ENCODE measurements around the gene HEATR5B.
"Not testable (repeated sequence)": the region's sequence is repeated elsewhere in the genome, so short reads cannot be mapped to it uniquely, and the experiment has no call there.

Gene HEATR5B

DNA sequence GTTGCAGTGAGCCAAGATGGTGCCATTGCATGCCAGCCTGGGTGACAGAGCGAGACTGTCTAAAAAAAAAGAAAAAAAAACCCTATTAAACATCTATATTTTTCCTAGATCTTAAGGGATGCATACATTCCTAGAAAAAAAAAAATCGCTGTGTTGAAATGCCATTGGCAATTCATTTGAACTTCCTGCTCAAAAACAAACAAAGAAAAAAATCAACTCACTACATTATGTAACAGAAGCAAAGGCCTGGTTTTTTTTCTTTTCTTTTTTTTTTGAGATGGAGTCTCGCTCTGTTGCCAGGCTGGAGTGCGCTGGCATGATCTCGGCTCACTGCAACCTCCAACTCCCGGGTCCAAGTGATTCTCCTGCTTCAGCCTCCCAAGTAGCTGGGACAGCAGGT is 96.2 kb downstream of the HEATR5B start:
- Histone ChIP-seq H3K27ac (ENCODE audit: low read length) (no peak overlapping the region), H3K36me3 (ENCODE audit: control insufficient read depth, insufficient read depth, low read length) (no peaks in the 10 kb centered on the region)
- no CpG with 5 or more reads among the region's 6 CpGs for WGBS (ENCODE audit: insufficient coverage, insufficient read length)

DNA sequence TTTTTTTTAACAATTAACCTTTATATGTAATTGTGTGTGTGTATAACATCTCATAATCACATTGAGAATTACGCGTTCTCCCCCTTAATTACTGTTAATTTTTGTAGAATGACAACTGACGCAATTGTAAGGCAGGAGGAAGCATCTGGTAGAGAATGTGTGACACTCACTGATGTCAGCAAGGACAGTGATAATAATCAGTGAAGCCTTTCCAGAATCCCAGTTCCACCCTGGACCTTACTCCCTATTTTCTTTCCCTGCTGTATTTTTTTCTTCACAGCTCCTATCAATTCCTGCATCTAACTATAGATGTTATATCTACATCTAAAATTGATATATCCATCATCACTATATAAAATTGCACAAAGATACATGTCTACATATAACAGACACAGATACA is 101.7 kb downstream of the HEATR5B start:
- no CpG with 5 or more reads among the region's 3 CpGs for WGBS (ENCODE audit: insufficient coverage, insufficient read length)
- Histone ChIP-seq H3K27ac (ENCODE audit: low read length) (no peak overlapping the region), H3K4me3 (ENCODE audit: low read length) (no peak overlapping the region), H3K9me3 (ENCODE audit: control insufficient read depth, insufficient read depth, low read length) (no peaks in the 10 kb centered on the region), H3K27me3 (ENCODE audit: control insufficient read depth, insufficient read depth, low read length) (no peaks in the 10 kb centered on the region), H3K4me1 (ENCODE audit: control insufficient read depth, insufficient read depth, low read length) (no peaks in the 10 kb centered on the region), H3K36me3 (ENCODE audit: control insufficient read depth, insufficient read depth, low read length) (no peaks in the 10 kb centered on the region)
- DNase-seq (ENCODE audit: low read depth, low spot score): no peak

More for the DNA sequence above, 96.2 kb downstream of the HEATR5B start:
- H3K9me3 ChIP-seq (ENCODE audit: control insufficient read depth, insufficient read depth, low read length): no peaks in the 10 kb centered on the region
- no peaks in the 10 kb centered on the region for H3K4me1 ChIP-seq (ENCODE audit: control insufficient read depth, insufficient read depth, low read length)
- no peak for DNase-seq (ENCODE audit: low read depth, low spot score)
- no peak overlapping the region for H3K4me3 ChIP-seq (ENCODE audit: low read length)
- no peaks in the 10 kb centered on the region for H3K27me3 ChIP-seq (ENCODE audit: control insufficient read depth, insufficient read depth, low read length)

DNA sequence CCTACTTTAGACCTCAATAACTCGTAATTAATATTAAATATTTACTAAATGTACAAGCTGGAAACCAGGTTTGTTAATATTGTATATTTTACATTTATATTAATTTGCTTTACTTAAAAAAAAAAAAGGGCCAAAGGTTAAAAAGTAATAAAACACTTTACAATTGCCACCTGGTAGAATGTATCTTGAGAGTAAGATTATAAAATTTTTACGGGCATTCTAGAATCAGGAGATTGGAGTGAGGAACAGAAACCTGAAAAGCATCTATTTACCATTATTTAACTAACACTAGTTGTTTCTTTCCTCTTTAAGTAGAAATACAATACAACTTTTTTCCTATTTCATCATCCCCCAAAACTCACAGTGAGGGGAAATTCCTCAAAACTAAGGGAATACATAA is 102.3 kb downstream of the HEATR5B start:
- Histone ChIP-seq H3K36me3 (ENCODE audit: control insufficient read depth, insufficient read depth, low read length) (no peaks in the 10 kb centered on the region), H3K4me1 (ENCODE audit: control insufficient read depth, insufficient read depth, low read length) (no peaks in the 10 kb centered on the region), H3K9me3 (ENCODE audit: control insufficient read depth, insufficient read depth, low read length) (no peaks in the 10 kb centered on the region), H3K27ac (ENCODE audit: low read length) (no peak overlapping the region), H3K4me3 (ENCODE audit: low read length) (no peak overlapping the region), H3K27me3 (ENCODE audit: control insufficient read depth, insufficient read depth, low read length) (no peaks in the 10 kb centered on the region)
- no peak for DNase-seq (ENCODE audit: low read depth, low spot score)
- no CpG with 5 or more reads among the region's 2 CpGs for WGBS (ENCODE audit: insufficient coverage, insufficient read length)

DNA sequence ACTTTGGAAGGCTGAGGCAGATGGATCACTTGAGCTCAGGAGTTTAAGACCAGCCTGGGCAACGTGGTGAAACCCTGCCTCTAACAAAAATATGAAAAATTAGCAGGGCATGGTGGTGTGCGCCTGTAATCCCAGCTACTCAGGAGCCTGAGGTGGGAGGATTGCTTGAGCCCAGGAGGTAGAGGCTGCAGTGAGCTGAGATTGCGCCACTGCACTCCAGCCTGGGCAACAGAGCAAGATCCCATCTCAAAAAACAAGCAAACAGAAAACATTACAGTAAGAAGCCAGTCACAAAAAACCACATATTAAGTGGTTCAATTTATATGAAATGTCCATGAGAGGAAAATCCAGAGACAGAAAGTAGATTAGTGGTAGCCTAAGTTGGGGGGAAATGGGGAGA is 105.2 kb downstream of the HEATR5B start:
- not testable (repeated sequence) for H3K27ac ChIP-seq (ENCODE audit: low read length); H3K36me3 ChIP-seq (ENCODE audit: control insufficient read depth, insufficient read depth, low read length); H3K4me1 ChIP-seq (ENCODE audit: control insufficient read depth, insufficient read depth, low read length); H3K4me3 ChIP-seq (ENCODE audit: low read length); DNase-seq (ENCODE audit: low read depth, low spot score); H3K9me3 ChIP-seq (ENCODE audit: control insufficient read depth, insufficient read depth, low read length); H3K27me3 ChIP-seq (ENCODE audit: control insufficient read depth, insufficient read depth, low read length)
- no CpG with 5 or more reads among the region's 3 CpGs for WGBS (ENCODE audit: insufficient coverage, insufficient read length)

DNA sequence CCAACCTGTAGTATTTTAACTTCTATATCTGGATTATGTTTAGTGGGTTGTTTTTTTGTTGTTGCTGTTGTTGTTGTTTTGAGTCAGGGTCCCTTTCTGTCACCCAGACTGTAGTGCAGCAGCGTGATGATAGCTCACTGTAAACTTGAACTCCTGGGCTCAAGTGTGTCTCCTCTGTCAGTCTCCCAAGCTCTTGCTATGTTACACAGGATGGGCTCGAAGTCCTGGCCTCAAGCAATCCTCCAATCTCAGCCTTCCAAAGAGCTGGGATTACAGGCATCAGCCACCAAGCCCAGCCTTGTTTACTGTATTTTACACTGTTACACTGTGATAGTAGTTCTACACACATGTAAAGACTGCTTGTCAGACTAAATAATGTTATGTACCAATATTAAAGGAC is 108.1 kb downstream of the HEATR5B start:
- H3K4me1 ChIP-seq (ENCODE audit: control insufficient read depth, insufficient read depth, low read length): no peaks in the 10 kb centered on the region
- WGBS (ENCODE audit: insufficient coverage, insufficient read length): no CpG with 5 or more reads among the region's 2 CpGs
- H3K36me3 ChIP-seq (ENCODE audit: control insufficient read depth, insufficient read depth, low read length): no peaks in the 10 kb centered on the region
- H3K4me3 ChIP-seq (ENCODE audit: low read length): no peak overlapping the region
- no peak for DNase-seq (ENCODE audit: low read depth, low spot score)
- H3K9me3 ChIP-seq (ENCODE audit: control insufficient read depth, insufficient read depth, low read length): no peaks in the 10 kb centered on the region
- no peaks in the 10 kb centered on the region for H3K27me3 ChIP-seq (ENCODE audit: control insufficient read depth, insufficient read depth, low read length)
- no peak overlapping the region for H3K27ac ChIP-seq (ENCODE audit: low read length)

DNA sequence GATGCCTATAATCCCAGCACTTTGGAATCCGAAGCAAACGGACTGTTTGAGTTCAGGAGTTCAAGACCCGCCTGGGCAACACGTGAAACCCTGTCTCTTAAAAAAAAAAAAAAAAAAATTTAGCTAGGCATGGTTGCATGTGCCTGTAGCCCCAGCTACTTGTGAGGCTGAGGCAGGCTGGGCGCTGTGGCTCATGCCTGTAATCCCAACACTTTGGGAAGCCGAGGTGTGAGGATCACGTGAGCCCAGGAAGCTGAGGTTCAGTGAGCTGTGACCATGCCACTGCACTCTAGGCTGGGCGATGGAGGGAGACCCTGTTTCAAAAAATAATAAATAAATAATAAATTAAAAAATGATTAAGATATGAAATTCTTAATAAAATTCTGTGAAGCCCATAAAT is 108.9 kb downstream of the HEATR5B start:
- Histone ChIP-seq H3K27me3 (ENCODE audit: control insufficient read depth, insufficient read depth, low read length) (no peaks in the 10 kb centered on the region), H3K27ac (ENCODE audit: low read length) (no peak overlapping the region), H3K36me3 (ENCODE audit: control insufficient read depth, insufficient read depth, low read length) (no peaks in the 10 kb centered on the region), H3K9me3 (ENCODE audit: control insufficient read depth, insufficient read depth, low read length) (no peaks in the 10 kb centered on the region), H3K4me1 (ENCODE audit: control insufficient read depth, insufficient read depth, low read length) (no peaks in the 10 kb centered on the region), H3K4me3 (ENCODE audit: low read length) (no peak overlapping the region)
- no peak for DNase-seq (ENCODE audit: low read depth, low spot score)
- WGBS (ENCODE audit: insufficient coverage, insufficient read length): no CpG with 5 or more reads among the region's 8 CpGs

DNA sequence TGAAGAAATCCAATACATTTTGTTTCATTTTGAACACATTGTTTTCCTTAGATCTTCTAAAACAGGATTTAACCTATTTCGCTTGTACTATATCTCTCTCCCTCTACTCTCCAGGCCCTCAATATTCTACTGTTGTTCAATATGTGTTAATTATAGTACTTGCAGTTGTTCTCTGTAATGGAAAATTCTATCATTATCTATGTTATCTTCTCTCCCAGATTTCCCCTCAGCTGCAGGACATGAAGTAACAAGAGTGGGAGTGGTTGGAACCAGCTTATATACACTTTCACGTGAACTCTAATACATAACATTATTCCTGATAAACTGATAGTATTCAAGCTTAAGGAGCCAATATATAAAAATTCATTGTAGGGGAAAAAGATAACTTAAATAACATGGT is 110.9 kb downstream of the HEATR5B start:
- H3K4me1 ChIP-seq (ENCODE audit: control insufficient read depth, insufficient read depth, low read length): no peaks in the 10 kb centered on the region
- no peak overlapping the region for H3K4me3 ChIP-seq (ENCODE audit: low read length)
- no peaks in the 10 kb centered on the region for H3K9me3 ChIP-seq (ENCODE audit: control insufficient read depth, insufficient read depth, low read length)
- H3K27ac ChIP-seq (ENCODE audit: low read length): no peak overlapping the region
- H3K27me3 ChIP-seq (ENCODE audit: control insufficient read depth, insufficient read depth, low read length): no peaks in the 10 kb centered on the region
- DNase-seq (ENCODE audit: low read depth, low spot score): no peak
- no peaks in the 10 kb centered on the region for H3K36me3 ChIP-seq (ENCODE audit: control insufficient read depth, insufficient read depth, low read length)
- WGBS (ENCODE audit: insufficient coverage, insufficient read length): no CpG with 5 or more reads among the region's 2 CpGs

DNA sequence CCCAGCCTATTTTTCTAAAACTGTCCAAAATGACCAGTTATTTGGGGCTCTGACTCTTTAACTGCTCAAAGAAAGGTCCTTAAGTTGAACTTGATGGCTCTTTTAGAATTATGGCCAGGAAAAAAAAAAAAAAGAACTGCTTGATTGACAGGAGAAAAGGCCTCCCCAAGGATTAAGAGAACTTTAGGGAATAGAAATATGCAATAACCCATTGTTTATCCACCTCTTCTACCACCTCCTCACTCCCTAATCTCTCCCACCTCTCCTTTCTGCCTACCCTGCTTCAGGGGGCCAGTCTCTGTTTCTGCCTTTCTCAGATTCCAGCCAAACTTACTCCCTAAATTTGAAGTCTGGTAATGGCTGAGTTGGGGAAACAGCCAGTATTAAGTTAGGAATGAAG is 112.2 kb downstream of the HEATR5B start:
- no peak overlapping the region for H3K27ac ChIP-seq (ENCODE audit: low read length)
- H3K4me3 ChIP-seq (ENCODE audit: low read length): no peak overlapping the region
- H3K4me1 ChIP-seq (ENCODE audit: control insufficient read depth, insufficient read depth, low read length): no peaks in the 10 kb centered on the region
- DNase-seq (ENCODE audit: low read depth, low spot score): no peak
- H3K9me3 ChIP-seq (ENCODE audit: control insufficient read depth, insufficient read depth, low read length): no peaks in the 10 kb centered on the region
- H3K36me3 ChIP-seq (ENCODE audit: control insufficient read depth, insufficient read depth, low read length): no peaks in the 10 kb centered on the region
- H3K27me3 ChIP-seq (ENCODE audit: control insufficient read depth, insufficient read depth, low read length): no peaks in the 10 kb centered on the region

DNA sequence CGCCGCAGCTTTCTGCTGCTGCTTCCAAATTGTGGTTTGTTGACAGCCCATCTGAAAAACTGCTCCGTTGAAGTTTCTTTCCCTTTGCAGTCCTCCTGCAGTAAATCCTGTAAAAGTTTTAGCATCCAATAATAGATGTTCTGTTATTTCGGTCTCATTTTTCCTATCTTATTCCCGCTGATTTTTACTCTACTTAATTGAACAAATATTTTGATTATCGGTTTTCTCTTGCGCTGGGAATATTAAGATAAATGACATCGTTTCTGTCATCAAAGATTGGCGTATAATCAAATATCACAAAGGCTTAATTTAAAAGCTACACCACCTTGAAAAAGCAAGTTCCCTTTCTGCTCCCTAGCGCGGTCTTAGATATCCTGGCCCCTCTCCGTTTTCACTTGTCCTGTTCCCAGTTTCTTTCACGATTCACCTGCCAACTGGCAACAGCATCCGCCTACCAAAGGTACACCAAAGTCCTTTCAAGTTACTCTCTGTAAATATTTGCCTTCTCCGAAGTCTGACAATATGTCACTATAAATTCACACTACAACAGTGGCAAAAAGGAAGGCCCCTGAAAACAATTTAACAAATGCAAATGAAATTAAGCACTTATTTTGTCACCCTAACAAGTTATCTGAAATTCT is 116.8 kb downstream of the HEATR5B start:
- no peaks in the 10 kb centered on the region for H3K4me1 ChIP-seq (ENCODE audit: control insufficient read depth, insufficient read depth, low read length)
- H3K27ac ChIP-seq (ENCODE audit: low read length): no peak overlapping the region
- H3K27me3 ChIP-seq (ENCODE audit: control insufficient read depth, insufficient read depth, low read length): no peaks in the 10 kb centered on the region
- no peak for DNase-seq (ENCODE audit: low read depth, low spot score)
- no CpG with 5 or more reads among the region's 15 CpGs for WGBS (ENCODE audit: insufficient coverage, insufficient read length)
- H3K9me3 ChIP-seq (ENCODE audit: control insufficient read depth, insufficient read depth, low read length): no peaks in the 10 kb centered on the region
- no peaks in the 10 kb centered on the region for H3K36me3 ChIP-seq (ENCODE audit: control insufficient read depth, insufficient read depth, low read length)
- peak overlapping the region; percentile 60; the same call in 1 of the 2 replicates for H3K4me3 ChIP-seq (ENCODE audit: low read length)

DNA sequence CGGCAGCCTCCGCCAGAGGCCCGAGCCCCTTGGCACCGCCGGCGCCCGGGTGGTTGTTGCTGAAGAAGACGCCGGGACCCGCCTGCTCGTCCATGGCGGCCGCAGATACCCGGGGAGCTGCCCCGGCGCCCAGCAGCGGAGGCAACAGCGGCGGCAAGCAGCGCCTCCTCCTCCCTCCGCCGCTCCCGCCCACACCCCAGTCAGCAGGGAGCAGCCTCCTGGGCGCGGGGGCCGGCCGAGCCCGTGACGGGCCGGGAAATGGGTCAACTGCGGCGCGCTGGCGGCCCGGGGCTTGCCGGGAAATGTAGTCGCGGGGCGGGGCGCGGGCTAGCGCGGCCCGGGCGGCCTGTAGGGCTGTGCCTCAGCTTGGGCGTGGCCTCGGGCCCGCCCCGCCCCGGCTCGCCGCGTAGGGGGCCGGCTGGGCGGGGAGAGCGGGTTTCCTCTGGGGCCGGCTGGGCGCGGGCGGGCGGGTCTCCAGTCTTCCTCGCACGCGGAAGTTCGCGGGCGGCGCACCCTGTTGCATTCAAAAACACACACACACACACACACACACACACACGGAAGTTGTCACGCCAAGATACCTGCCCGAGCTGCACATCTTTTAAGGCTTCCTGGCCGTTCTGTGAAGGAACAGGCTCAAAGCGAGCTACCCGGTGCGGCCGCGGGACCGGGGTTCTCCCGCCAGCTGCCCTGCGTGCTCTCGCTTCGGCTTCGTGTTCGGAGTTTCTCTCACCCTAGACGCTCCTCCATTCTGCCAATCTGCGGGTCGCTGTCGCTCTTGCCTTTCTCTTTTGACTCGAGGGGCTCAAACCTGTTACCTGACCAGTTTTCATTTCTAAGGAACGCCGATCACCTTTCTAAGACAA is 117.6 kb downstream of the HEATR5B start, which contains the start of gene STRN:
STRN (minus strand) TSS at position 167 of the 866 bp plus-strand sequence; CDS start at position 94, 73 bp downstream.
- H3K36me3 ChIP-seq (ENCODE audit: control insufficient read depth, insufficient read depth, low read length): no peaks in the 10 kb centered on the region
- DNase-seq (ENCODE audit: low read depth, low spot score): no peak
- no CpG with 5 or more reads among the region's 91 CpGs for WGBS (ENCODE audit: insufficient coverage, insufficient read length)
- H3K9me3 ChIP-seq (ENCODE audit: control insufficient read depth, insufficient read depth, low read length): no peaks in the 10 kb centered on the region
- H3K4me1 ChIP-seq (ENCODE audit: control insufficient read depth, insufficient read depth, low read length): no peaks in the 10 kb centered on the region
- no peak within 1 kb of the TSS for H3K27ac ChIP-seq (ENCODE audit: low read length)
- peak within 1 kb of the TSS; percentile 64; the same call in 1 of the 2 replicates for H3K4me3 ChIP-seq (ENCODE audit: low read length)
- no peaks in the 10 kb centered on the region for H3K27me3 ChIP-seq (ENCODE audit: control insufficient read depth, insufficient read depth, low read length)

All from iPS DF 6.9 (cell line).